OCI-LY3 (cell line): ENCODE data around the gene NGEF.

Source experiments
- CTCF ChIP-seq: fragments of 200-600, 300-600 bp; sonication (generic); IDR thresholded peaks from 2 replicates; pipeline ENCODE4 v1.5.1; 2014; ENCODE audit warnings: antibody characterized with exemption, low read length, low read depth
- EZH2phosphoT487 ChIP-seq: fragments of 200-600 bp; shearing (Covaris generic); IDR thresholded peaks from 2 replicates; pipeline ENCODE4 v1.6.1; 2018; ENCODE audit warnings: antibody characterized with exemption, mixed run types, low read depth

- TF ChIP-seq CTCF, result no peak
- no peak for TF ChIP-seq EZH2phosphoT487
Observed at GRCh38 chr2:233042549-233042948, 29.5 kb upstream of the NGEF start.
